ENCODE measurements around the gene ESYT3.
"Not testable (repeated sequence)": the region's sequence is repeated elsewhere in the genome, so short reads cannot be mapped to it uniquely, and the experiment has no call there.

The ESYT3 gene

DNA sequence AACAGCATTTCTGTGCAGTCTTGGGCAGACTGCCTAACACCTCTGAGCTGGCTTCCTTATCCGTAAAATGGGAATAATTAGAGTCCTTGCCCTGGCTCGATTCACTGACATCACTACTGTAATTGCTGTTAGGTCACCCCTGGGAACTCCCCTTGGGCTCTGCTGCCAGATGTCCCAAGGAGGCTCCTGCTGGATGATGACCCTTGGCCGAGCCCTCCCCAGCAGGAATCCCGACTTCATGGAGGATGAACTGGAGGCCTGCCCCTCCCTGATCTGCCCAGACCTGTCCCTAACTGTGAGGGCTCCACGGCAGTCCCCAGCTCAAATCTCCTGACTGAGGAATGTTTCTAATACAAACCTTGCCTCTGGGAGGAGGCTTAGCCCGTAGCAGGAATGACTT lies 18.0 kb downstream of the ESYT3 start:
- TF ChIP-seq, protein P1, sequence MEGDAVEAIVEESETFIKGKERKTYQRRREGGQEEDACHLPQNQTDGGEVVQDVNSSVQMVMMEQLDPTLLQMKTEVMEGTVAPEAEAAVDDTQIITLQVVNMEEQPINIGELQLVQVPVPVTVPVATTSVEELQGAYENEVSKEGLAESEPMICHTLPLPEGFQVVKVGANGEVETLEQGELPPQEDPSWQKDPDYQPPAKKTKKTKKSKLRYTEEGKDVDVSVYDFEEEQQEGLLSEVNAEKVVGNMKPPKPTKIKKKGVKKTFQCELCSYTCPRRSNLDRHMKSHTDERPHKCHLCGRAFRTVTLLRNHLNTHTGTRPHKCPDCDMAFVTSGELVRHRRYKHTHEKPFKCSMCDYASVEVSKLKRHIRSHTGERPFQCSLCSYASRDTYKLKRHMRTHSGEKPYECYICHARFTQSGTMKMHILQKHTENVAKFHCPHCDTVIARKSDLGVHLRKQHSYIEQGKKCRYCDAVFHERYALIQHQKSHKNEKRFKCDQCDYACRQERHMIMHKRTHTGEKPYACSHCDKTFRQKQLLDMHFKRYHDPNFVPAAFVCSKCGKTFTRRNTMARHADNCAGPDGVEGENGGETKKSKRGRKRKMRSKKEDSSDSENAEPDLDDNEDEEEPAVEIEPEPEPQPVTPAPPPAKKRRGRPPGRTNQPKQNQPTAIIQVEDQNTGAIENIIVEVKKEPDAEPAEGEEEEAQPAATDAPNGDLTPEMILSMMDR (IDR thresholded peaks at IDR 0.05; ENCODE audit: insufficient read depth, low read length, poor library complexity, severe bottlenecking), result no peak
- no peak for TF ChIP-seq EZH2phosphoT487 (conservative IDR thresholded peaks at IDR 0.05; ENCODE audit: low read length)
- H3F3A ChIP-seq (ENCODE audit: insufficient read depth), result no peaks in the 10 kb centered on the region
- no peaks in the 10 kb centered on the region for H3K9me2 ChIP-seq (replicated peaks; ENCODE audit: insufficient read depth, low read length)
- no peaks in the 10 kb centered on the region for H3K36me3 ChIP-seq (ENCODE audit: low read length)
- H3K27me3 ChIP-seq (ENCODE audit: low read length), result no peaks in the 10 kb centered on the region
- H3K4me3 ChIP-seq (ENCODE audit: insufficient read depth, low read length, poor library complexity, severe bottlenecking), result no peak overlapping the region
- no peaks in the 10 kb centered on the region for H3K79me2 ChIP-seq (ENCODE audit: insufficient read depth, low read length)
- no peak overlapping the region for H3K4me2 ChIP-seq (ENCODE audit: low read depth, low read length, poor library complexity, severe bottlenecking)
- no peak overlapping the region for H3K9ac ChIP-seq (ENCODE audit: low read length)
- H3K9me3 ChIP-seq (ENCODE audit: insufficient read depth, low read length), result no peaks in the 10 kb centered on the region
- no peak overlapping the region for H2AFZ ChIP-seq (ENCODE audit: low read depth, low read length, severe bottlenecking)
- no peak overlapping the region for H3K27ac ChIP-seq (ENCODE audit: low read depth, low read length)
- H4K20me1 ChIP-seq (ENCODE audit: low read depth, low read length), result no peaks in the 10 kb centered on the region

DNA sequence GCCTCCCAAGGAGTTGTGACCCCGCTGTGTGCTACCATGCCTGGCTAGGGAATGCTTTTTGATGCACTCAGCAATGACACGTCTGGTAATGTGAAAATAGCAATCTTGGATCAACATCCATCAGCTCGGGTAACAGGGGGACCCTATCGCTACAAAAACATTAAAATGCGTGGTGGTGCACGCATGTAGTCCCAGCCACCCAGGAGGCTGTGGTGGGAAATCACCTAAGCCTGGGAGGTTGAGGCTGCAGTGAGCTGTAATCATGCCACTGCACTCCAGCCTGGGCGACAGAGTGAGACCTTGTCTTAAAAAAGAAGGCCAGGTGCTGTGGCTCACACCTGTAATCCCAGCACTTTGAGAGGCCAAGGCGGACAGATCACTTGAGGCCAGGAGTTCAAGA lies 19.5 kb downstream of the ESYT3 start:
- not testable (repeated sequence) for H3K27me3 ChIP-seq (ENCODE audit: low read length); H3F3A ChIP-seq (ENCODE audit: insufficient read depth); H3K27ac ChIP-seq (ENCODE audit: low read depth, low read length); H2AFZ ChIP-seq (ENCODE audit: low read depth, low read length, severe bottlenecking); H3K36me3 ChIP-seq (ENCODE audit: low read length); H3K4me3 ChIP-seq (ENCODE audit: insufficient read depth, low read length, poor library complexity, severe bottlenecking); H4K20me1 ChIP-seq (ENCODE audit: low read depth, low read length); H3K4me2 ChIP-seq (ENCODE audit: low read depth, low read length, poor library complexity, severe bottlenecking); H3K9ac ChIP-seq (ENCODE audit: low read length); H3K9me2 ChIP-seq (replicated peaks; ENCODE audit: insufficient read depth, low read length); H3K79me2 ChIP-seq (ENCODE audit: insufficient read depth, low read length); H3K9me3 ChIP-seq (ENCODE audit: insufficient read depth, low read length)

DNA sequence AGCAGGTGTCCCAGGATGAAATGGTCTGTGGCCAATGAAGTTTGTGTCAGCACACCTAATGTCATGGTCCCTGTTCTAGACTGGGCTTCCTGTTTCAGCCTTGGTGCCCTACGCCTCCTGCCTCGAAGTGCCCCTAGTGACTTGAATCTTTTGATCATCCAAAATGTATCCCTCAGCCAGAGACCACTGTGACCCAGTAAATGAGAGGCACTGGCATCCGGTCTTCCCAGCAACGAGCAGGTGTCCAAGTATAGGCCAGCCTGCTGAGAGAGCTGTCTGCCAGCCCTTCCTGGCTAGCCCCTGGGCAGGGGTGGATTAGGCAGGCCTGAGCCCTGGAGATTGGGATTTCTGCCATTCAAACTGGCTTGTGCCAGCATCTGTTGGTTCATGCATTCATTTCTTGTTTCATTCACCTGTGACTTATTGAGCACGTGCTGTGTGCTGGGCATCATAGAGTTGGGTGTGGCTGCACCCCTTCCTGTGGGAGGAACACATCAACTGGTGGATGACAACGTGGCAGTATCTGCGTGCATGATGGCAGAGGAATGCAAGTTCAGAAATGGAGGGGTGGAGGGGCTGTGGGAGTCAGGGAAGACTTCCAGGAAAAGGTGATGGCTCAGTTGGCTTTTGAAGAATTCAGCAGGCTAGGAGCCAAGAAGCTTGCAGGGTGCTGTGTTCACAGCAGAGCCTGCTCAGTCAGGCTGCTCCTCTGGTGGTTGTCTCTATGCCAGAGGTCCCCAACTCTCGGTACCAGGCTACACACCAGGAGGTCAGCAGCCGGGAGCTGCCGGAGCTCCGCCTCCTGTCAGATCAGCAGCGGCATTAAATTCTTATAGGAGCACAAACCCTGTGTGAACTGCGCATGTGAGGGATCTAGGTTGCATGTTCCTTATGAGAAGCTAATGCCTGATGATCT lies 21.6 kb downstream of the ESYT3 start:
- no peaks in the 10 kb centered on the region for H4K20me1 ChIP-seq (ENCODE audit: low read depth, low read length)
- no peak overlapping the region for H3K4me3 ChIP-seq (ENCODE audit: insufficient read depth, low read length, poor library complexity, severe bottlenecking)
- H3F3A ChIP-seq (ENCODE audit: insufficient read depth), result no peaks in the 10 kb centered on the region
- no peaks in the 10 kb centered on the region for H3K27me3 ChIP-seq (ENCODE audit: low read length)
- no peak for TF ChIP-seq EZH2phosphoT487 (conservative IDR thresholded peaks at IDR 0.05; ENCODE audit: low read length)
- TF ChIP-seq, protein P1 (IDR thresholded peaks at IDR 0.05; ENCODE audit: insufficient read depth, low read length, poor library complexity, severe bottlenecking), result no peak
- no peak overlapping the region for H3K27ac ChIP-seq (ENCODE audit: low read depth, low read length)
- no peaks in the 10 kb centered on the region for H3K36me3 ChIP-seq (ENCODE audit: low read length)
- no peaks in the 10 kb centered on the region for H3K79me2 ChIP-seq (ENCODE audit: insufficient read depth, low read length)
- no peak overlapping the region for H3K9ac ChIP-seq (ENCODE audit: low read length)
- H3K4me2 ChIP-seq (ENCODE audit: low read depth, low read length, poor library complexity, severe bottlenecking), result no peak overlapping the region
- H3K9me2 ChIP-seq (replicated peaks; ENCODE audit: insufficient read depth, low read length), result no peaks in the 10 kb centered on the region
- H2AFZ ChIP-seq (ENCODE audit: low read depth, low read length, severe bottlenecking), result no peak overlapping the region
- no peaks in the 10 kb centered on the region for H3K9me3 ChIP-seq (ENCODE audit: insufficient read depth, low read length)
